Sigmoid colon (tissue), 7 donors: ENCODE results near the gene APOBEC3B. TPM values are rescaled to one million over a fixed set of nuclear protein-coding genes. Genes with fewer than 3 reads are reported as not detected.

Experiments
- DNase-seq: peaks from one replicate; pipeline ENCODE4 v3.0.0-alpha.2; 2019
- H3K27ac ChIP-seq, 4 donors: fragments of 200-600 bp; sonication (generic); one replicate each; pipeline ENCODE4 v1.5.1; 2016 to 2019; ENCODE audit warnings: mild to moderate bottlenecking in 1 of 4
- H3K27me3 ChIP-seq, 3 donors: fragments of 200-600 bp; sonication (generic); one replicate each; pipeline ENCODE4 v1.5.1; 2019; ENCODE audit warnings: mild to moderate bottlenecking in 1 of 3
- H3K36me3 ChIP-seq, 4 donors: fragments of 200-600 bp; sonication (generic); one replicate each; pipeline ENCODE4 v1.5.1; 2016 to 2019
- H3K4me1 ChIP-seq, 4 donors: fragments of 200-600 bp; sonication (generic); one replicate each; pipeline ENCODE4 v1.5.1; 2017 to 2019
- H3K4me3 ChIP-seq, 4 donors: fragments of 200-600 bp; sonication (generic); one replicate each; pipeline ENCODE4 v1.5.1; 2017 to 2019; ENCODE audit warnings: mild to moderate bottlenecking in 2 of 4, moderate library complexity in 1 of 4
- H3K9me3 ChIP-seq, 4 donors: fragments of 200-600 bp in 3 of 4; sonication (generic) in 3 of 4; one replicate each; pipeline versions ENCODE4 v1.5.1 to v1.6.1; 2013 to 2019
- EP300 ChIP-seq, 4 donors: sonication (generic); formaldehyde crosslinking; IDR thresholded peaks; one replicate each; pipeline ENCODE4 v1.6.1; 2017; ENCODE audit warnings: antibody characterized with exemption in 4 of 4
- POLR2A ChIP-seq, 2 donors: fragments of 450-650 bp; IDR thresholded peaks; one replicate each; pipeline ENCODE4 v1.6.1; 2016; ENCODE audit warnings: antibody characterized with exemption in 2 of 2, mild to moderate bottlenecking in 2 of 2, moderate library complexity in 2 of 2
- POLR2AphosphoS5 ChIP-seq, 4 donors: sonication (generic); formaldehyde crosslinking; IDR thresholded peaks; one replicate each; pipeline ENCODE4 v1.6.1; 2017; ENCODE audit warnings: antibody characterized with exemption in 4 of 4
- WGBS, 2 donors: extraction: QIAGEN DNeasy Blood & Tissue Kit; methylation state at CpG; one replicate each; pipeline ENCODE4 v1.1.7; 2013; 5-methylcytosine and 5-hydroxymethylcytosine counted together
- intact Hi-C: fragments of 100-400 bp; cut with DNase I; formaldehyde crosslinking; loops from one replicate; pipeline ENCODE4 v1.15.1; 2023
- polyA plus RNA-seq, 3 donors: library from polyadenylated mRNA; stranded (reverse); fragments of 200-250 nt; gene quantifications; one replicate each; pipeline ENCODE4 v1.2.3, GENCODE V29; 2013
- total RNA-seq, 4 donors: library from RNA; depleted of rRNA; stranded (reverse); fragments of >200 nt; gene quantifications; one replicate each; pipeline ENCODE4 v1.1.0, GENCODE V29; 2016
- TF ChIP-seq, protein P1 (sequence below), 4 experiments: fragments of 450-650 bp in 3 of 4; fragments of 200-600 bp in 1 of 4; IDR thresholded peaks; one replicate each; pipeline ENCODE4 v1.5.1; 2016 to 2019; ENCODE audit warnings: antibody characterized with exemption in 4 of 4, mild to moderate bottlenecking in 3 of 4, moderate library complexity in 2 of 4
- donor health status: healthy with polysubstance abuse.
- donor health status: Bipolar disorder and iron deficiency.
- donor health status: healthy.

The APOBEC3B gene
- total and polyA plus RNA-seq, 7 donors: 0.71 to 81.6 (median 13.5) TPM; not detected in 2

DNA sequence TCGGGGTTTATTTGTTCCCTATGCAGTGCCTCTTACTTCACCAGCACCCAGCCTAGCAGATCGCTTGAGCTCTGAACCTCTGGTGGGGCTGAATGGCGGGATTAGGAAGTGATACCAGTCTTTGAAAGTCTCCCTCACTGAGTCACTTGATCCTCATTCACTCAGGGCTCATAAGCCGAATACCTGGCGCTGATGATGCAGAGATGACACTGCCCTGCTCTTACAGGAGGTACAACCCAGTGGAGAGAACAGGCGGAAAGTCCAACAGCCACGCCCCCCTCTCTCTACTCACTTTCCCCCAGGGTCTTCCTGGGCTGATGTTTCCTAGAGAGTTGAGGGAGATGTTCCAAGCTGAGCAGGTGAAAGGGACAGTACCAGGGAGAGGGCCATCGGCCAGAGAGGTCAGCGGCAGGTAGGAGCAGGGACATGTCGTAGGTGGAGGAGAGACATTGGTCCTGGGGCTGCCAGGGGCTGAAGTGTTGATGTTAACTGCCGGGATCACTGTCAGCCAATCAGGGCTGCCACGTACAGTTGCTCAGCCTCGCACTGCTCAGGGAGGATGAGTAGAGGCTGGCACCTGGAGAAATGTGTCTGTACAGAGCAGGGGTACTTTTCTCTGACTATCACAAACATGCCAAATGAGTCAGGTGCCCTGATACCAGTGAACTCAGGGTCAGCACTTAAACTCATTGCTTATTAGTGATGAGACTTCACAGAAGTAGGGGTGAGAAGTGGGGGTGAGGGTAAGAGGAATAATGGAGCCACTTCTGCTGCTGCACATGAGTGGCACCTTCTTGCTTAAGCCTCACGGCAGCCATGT lies 34.6 kb upstream of the APOBEC3B start:
- TF ChIP-seq EP300 (IDR thresholded peaks at IDR 0.05) (no peak), POLR2A (IDR thresholded peaks at IDR 0.05) (no peak), POLR2AphosphoS5 (IDR thresholded peaks at IDR 0.05) (no peak)
- TF ChIP-seq, protein P1, sequence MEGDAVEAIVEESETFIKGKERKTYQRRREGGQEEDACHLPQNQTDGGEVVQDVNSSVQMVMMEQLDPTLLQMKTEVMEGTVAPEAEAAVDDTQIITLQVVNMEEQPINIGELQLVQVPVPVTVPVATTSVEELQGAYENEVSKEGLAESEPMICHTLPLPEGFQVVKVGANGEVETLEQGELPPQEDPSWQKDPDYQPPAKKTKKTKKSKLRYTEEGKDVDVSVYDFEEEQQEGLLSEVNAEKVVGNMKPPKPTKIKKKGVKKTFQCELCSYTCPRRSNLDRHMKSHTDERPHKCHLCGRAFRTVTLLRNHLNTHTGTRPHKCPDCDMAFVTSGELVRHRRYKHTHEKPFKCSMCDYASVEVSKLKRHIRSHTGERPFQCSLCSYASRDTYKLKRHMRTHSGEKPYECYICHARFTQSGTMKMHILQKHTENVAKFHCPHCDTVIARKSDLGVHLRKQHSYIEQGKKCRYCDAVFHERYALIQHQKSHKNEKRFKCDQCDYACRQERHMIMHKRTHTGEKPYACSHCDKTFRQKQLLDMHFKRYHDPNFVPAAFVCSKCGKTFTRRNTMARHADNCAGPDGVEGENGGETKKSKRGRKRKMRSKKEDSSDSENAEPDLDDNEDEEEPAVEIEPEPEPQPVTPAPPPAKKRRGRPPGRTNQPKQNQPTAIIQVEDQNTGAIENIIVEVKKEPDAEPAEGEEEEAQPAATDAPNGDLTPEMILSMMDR (IDR thresholded peaks at IDR 0.05): no peak
- Histone ChIP-seq H3K4me3 (no peak overlapping the region), H3K27me3 (peaks cover 0 to 28% (median 0%) of the 10 kb centered on the region in 3 donors), H3K36me3 (no peaks in the 10 kb centered on the region), H3K4me1 (no peaks in the 10 kb centered on the region), H3K27ac (no peak overlapping the region), H3K9me3 (no peaks in the 10 kb centered on the region)
- WGBS, 2 donors: 85 to 90% methylated on average over 14 of the region's 14 CpGs
- peak; percentile 45 for DNase-seq
- intact Hi-C loops: no loop called here

DNA sequence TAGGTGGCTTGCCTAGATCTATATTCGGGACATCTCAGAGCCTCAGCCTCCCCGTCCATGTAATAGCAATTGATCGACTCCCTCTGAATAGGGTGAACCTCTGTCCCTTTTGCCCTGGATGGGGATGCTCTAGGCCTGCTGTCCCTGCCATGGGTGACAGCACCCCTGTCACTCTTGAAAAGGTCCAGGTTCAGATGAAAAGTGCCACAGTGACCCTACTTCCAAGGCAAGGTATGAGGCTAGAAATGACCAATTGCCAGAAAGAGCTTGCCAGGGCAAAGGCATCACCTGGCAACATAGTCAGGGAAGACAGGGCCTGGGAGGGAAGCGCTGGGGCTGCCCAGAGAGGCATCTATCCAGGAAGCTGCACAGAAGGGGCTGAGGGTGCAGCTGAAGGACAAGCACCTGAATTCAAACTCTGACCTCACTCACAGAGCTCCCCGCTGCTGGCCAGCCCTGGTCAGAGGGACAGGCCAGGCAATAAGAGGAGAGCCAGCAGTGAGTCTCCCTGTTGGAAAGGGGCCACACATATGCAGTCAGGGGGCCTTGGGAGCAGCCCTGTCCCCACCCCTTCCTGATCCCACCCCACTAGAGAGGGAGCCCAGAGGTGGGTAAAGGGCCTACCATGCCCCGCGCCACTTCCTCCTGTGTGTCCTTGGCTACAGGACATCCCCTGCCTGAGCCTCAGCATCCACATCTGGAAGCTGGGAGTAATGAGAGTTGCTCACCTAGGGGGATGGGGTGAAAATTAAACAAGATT lies 33.8 kb upstream of the APOBEC3B start:
- Histone ChIP-seq H3K4me1 (no peaks in the 10 kb centered on the region), H3K27me3 (peaks cover 0 to 22% (median 0%) of the 10 kb centered on the region in 3 donors), H3K27ac (no peak overlapping the region), H3K4me3 (no peak overlapping the region), H3K36me3 (no peaks in the 10 kb centered on the region), H3K9me3 (no peaks in the 10 kb centered on the region)
- intact Hi-C loops: no loop called here
- DNase-seq: peak; percentile 32
- WGBS, 2 donors: 95 to 96% methylated on average over 7 of the region's 7 CpGs
- TF ChIP-seq EP300 (IDR thresholded peaks at IDR 0.05) (no peak), POLR2AphosphoS5 (IDR thresholded peaks at IDR 0.05) (no peak), POLR2A (IDR thresholded peaks at IDR 0.05) (no peak)
- TF ChIP-seq, protein P1 (IDR thresholded peaks at IDR 0.05): no peak

DNA sequence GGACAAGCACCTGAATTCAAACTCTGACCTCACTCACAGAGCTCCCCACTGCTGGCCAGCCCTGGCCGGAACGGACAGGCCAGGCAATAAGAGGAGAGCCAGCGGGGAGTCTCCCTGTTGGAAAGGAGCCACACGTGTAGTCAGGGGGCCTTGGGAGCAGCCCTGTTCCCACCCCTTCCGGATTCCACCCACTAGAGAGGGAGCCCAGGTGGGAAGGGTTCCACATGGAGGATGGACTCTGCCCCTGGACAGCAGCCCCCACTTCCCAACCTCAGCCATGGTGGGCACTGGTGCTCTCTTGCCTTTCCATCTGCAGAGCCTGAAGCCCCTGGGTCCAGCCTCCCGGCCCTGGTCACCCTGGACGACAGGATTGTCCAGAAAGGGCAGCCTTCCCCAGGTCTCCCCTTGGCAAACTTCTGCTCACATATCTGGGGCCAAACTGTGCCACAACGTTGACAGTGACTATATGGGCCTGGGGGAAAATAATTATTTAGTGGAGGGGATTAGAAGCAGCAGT lies 32.2 kb upstream of the APOBEC3B start:
- no peak overlapping the region for H3K4me3 ChIP-seq
- H3K36me3 ChIP-seq: no peaks in the 10 kb centered on the region
- H3K4me1 ChIP-seq: no peaks in the 10 kb centered on the region
- DNase-seq: peak; percentile 52
- intact Hi-C loops: no loop called here
- TF ChIP-seq POLR2A (IDR thresholded peaks at IDR 0.05): no peak
- TF ChIP-seq EP300 (IDR thresholded peaks at IDR 0.05): no peak
- TF ChIP-seq, protein P1 (IDR thresholded peaks at IDR 0.05): no peak
- H3K27ac ChIP-seq: no peak overlapping the region
- 53 to 77% methylated on average over 8 of the region's 8 CpGs for WGBS, 2 donors
- H3K9me3 ChIP-seq: no peaks in the 10 kb centered on the region
- H3K27me3 ChIP-seq: peaks cover 0 to 15% (median 0%) of the 10 kb centered on the region in 3 donors

DNA sequence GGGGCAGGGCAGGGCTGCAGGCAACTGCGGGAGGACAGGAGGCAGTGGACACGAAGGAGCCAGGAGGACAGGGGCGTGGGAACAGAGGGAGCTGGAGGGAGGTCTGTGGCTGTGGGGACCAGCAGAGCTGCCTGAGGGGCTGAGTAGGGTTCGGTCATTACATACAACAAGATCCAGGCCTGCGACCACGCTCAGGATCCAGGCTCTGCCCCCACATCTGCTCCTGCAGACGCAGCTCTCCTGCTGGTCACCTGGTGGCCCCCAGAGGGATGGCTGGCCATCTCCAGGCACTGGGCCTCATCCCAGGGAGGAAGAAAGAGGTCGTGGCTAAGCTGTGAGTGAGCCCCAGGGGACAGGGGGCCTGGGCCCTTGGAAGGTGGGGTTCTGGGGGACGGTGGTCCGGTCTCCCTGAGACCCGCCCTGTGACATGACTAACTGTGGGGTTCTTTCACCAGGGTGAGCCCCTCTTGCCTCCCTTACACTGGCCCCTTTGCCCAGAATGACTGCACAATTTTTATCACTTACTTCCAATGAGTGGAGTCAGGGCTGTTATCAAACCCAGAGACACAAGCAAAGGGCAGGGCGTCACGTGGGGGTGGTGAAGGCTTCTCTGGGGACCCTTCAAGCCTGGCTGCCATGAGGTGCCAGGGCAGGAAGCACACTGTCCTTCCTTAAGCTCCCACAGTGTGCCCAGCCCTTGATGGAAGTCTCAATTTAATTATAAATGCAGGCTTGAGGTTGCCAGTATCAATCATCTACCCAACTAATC lies 31.4 kb upstream of the APOBEC3B start:
- no peaks in the 10 kb centered on the region for H3K36me3 ChIP-seq
- no peak overlapping the region for H3K27ac ChIP-seq
- H3K27me3 ChIP-seq: peaks cover 0 to 8% (median 0%) of the 10 kb centered on the region in 3 donors
- H3K4me1 ChIP-seq: no peaks in the 10 kb centered on the region
- DNase-seq: peak; percentile 44
- TF ChIP-seq POLR2A (IDR thresholded peaks at IDR 0.05) (no peak), POLR2AphosphoS5 (IDR thresholded peaks at IDR 0.05) (no peak), EP300 (IDR thresholded peaks at IDR 0.05) (no peak)
- TF ChIP-seq, protein P1 (IDR thresholded peaks at IDR 0.05): no peak
- H3K9me3 ChIP-seq: no peaks in the 10 kb centered on the region
- no peak overlapping the region for H3K4me3 ChIP-seq
- WGBS, 2 donors: 85% methylated on average over 13 of the region's 13 CpGs
- intact Hi-C loops: no loop called here
